HEK293 (cell line): ENCODE results near the gene COX6A2.

Source experiments
- CTCF ChIA-PET: fragments of 350-600 bp; formaldehyde crosslinking; extraction: SDS; loops from one replicate; lab custom pipeline; 2021; ENCODE audit warnings: antibody characterized with exemption; lab: Yijun Ruan, JAX
- POLR2A ChIA-PET: fragments of 300-600 bp; formaldehyde crosslinking; extraction: SDS; loops from one replicate; lab custom pipeline; 2020; ENCODE audit warnings: antibody characterized with exemption, inconsistent platforms; lab: Yijun Ruan, JAX
- H3K27ac ChIP-seq: fragments of 200-500 bp; sonication (Bioruptor generic); 2 replicates; pipeline ENCODE4 v1.5.1; 2014; ENCODE audit warnings: low read depth, low read length, control low read depth, inconsistent platforms; ENCODE audit errors: extremely low read depth
- H3K36me3 ChIP-seq, 2 experiments: fragments of 200-500 bp in 1 of 2; sonication (Bioruptor generic) in 1 of 2; 1 replicate in 1 of 2; 2 replicates in 1 of 2; pipeline ENCODE4 v1.5.1; 2014 to 2017; ENCODE audit warnings: inconsistent platforms in 2 of 2, low read length in 2 of 2; ENCODE audit not compliant: control insufficient read depth in 2 of 2, insufficient read depth in 1 of 2
- H3K4me1 ChIP-seq: fragments of 200-500 bp; sonication (Bioruptor generic); 2 replicates; pipeline ENCODE4 v1.5.1; 2014; ENCODE audit warnings: mild to moderate bottlenecking, low read length, inconsistent platforms; ENCODE audit not compliant: control insufficient read depth, insufficient read depth
- H3K4me3 ChIP-seq: 2 replicates; pipeline ENCODE4 v1.5.1; 2011; ENCODE audit warnings: low read depth, mild to moderate bottlenecking, control low read depth, low read length, moderate library complexity
- H3K9me3 ChIP-seq: fragments of 200-500 bp; sonication (Bioruptor generic); 2 replicates; pipeline ENCODE4 v1.5.1; 2014; ENCODE audit warnings: low read depth, low read length, inconsistent platforms; ENCODE audit not compliant: control insufficient read depth, insufficient read depth
- EGR2 ChIP-seq: fragments of 450-650 bp; formaldehyde crosslinking; IDR thresholded peaks from 2 replicates; pipeline ENCODE4 v1.5.1; 2016; ENCODE audit warnings: low read depth, missing biosample characterization, missing genetic modification characterization
- FEZF1 ChIP-seq: fragments of 450-650 bp; formaldehyde crosslinking; IDR thresholded peaks from 2 replicates; pipeline ENCODE4 v1.5.1; 2016; ENCODE audit warnings: missing biosample characterization, missing genetic modification characterization
- HOXD13 ChIP-seq: sonication (generic); formaldehyde crosslinking; IDR thresholded peaks from 2 replicates; pipeline ENCODE4 v1.8.0; 2022; ENCODE audit warnings: missing genetic modification reagents, borderline replicate concordance
- MYNN ChIP-seq: fragments of 450-650 bp; formaldehyde crosslinking; IDR thresholded peaks from 2 replicates; pipeline ENCODE4 v1.5.1; 2016; ENCODE audit warnings: missing biosample characterization, missing genetic modification characterization, borderline replicate concordance
- OVOL3 ChIP-seq: fragments of 450-650 bp; formaldehyde crosslinking; IDR thresholded peaks from 2 replicates; pipeline ENCODE4 v1.5.1; 2016; ENCODE audit warnings: missing biosample characterization, missing genetic modification characterization
- SCRT2 ChIP-seq: fragments of 450-650 bp; formaldehyde crosslinking; IDR thresholded peaks from 2 replicates; pipeline ENCODE4 v1.5.1; 2016; ENCODE audit warnings: missing biosample characterization, missing genetic modification characterization
- SP3 ChIP-seq: fragments of 450-650 bp; formaldehyde crosslinking; IDR thresholded peaks from 2 replicates; pipeline ENCODE4 v1.5.1; 2016; ENCODE audit warnings: missing biosample characterization, missing genetic modification characterization
- WT1 ChIP-seq: fragments of 450-650 bp; formaldehyde crosslinking; IDR thresholded peaks from 2 replicates; pipeline ENCODE4 v1.5.1; 2016; ENCODE audit warnings: missing biosample characterization, missing genetic modification characterization
- ZBTB17 ChIP-seq: fragments of 450-650 bp; formaldehyde crosslinking; IDR thresholded peaks from 2 replicates; pipeline ENCODE4 v1.5.1; 2016; ENCODE audit warnings: missing biosample characterization, missing genetic modification characterization
- ZNF132 ChIP-seq: fragments of 450-650 bp; formaldehyde crosslinking; IDR thresholded peaks from 2 replicates; pipeline ENCODE4 v1.5.1; 2017; ENCODE audit warnings: missing biosample characterization, missing genetic modification characterization, borderline replicate concordance
- ZNF140 ChIP-seq: fragments of 450-650 bp; formaldehyde crosslinking; IDR thresholded peaks from 2 replicates; pipeline ENCODE4 v1.5.1; 2016; ENCODE audit warnings: missing biosample characterization, missing genetic modification characterization
- ZNF19 ChIP-seq: fragments of 450-650 bp; formaldehyde crosslinking; IDR thresholded peaks from 2 replicates; pipeline ENCODE4; 2016; ENCODE audit warnings: missing biosample characterization, missing genetic modification characterization, low read depth
- ZNF239 ChIP-seq: fragments of 450-650 bp; formaldehyde crosslinking; IDR thresholded peaks from 2 replicates; pipeline ENCODE4 v1.5.1; 2016; ENCODE audit warnings: missing biosample characterization, missing genetic modification characterization
- ZNF266 ChIP-seq: fragments of 450-650 bp; formaldehyde crosslinking; IDR thresholded peaks from 2 replicates; pipeline ENCODE4 v1.5.1; 2016; ENCODE audit warnings: missing biosample characterization, missing genetic modification characterization, low read depth
- ZNF426 ChIP-seq: fragments of 450-650 bp; formaldehyde crosslinking; IDR thresholded peaks from 2 replicates; pipeline ENCODE4 v1.5.1; 2017; ENCODE audit warnings: missing biosample characterization, missing genetic modification characterization, mild to moderate bottlenecking, inconsistent platforms, moderate library complexity
- ZNF473 ChIP-seq: fragments of 450-650 bp; formaldehyde crosslinking; IDR thresholded peaks from 2 replicates; pipeline ENCODE4 v1.5.1; 2017; ENCODE audit warnings: missing biosample characterization, missing genetic modification characterization
- ZNF514 ChIP-seq: fragments of 450-650 bp; formaldehyde crosslinking; IDR thresholded peaks from 2 replicates; pipeline ENCODE4 v1.5.1; 2016; ENCODE audit warnings: missing biosample characterization, missing genetic modification characterization
- ZNF555 ChIP-seq: fragments of 450-650 bp; formaldehyde crosslinking; conservative IDR thresholded peaks from 2 replicates; pipeline ENCODE4 v1.5.1; 2017; ENCODE audit warnings: missing biosample characterization, mild to moderate bottlenecking, missing genetic modification characterization, inconsistent platforms
- ZNF558 ChIP-seq: fragments of 450-650 bp; formaldehyde crosslinking; IDR thresholded peaks from 2 replicates; pipeline ENCODE4 v1.5.1; 2016; ENCODE audit warnings: missing biosample characterization, missing genetic modification characterization
- ZNF560 ChIP-seq: fragments of 450-650 bp; formaldehyde crosslinking; IDR thresholded peaks from 2 replicates; pipeline ENCODE4 v1.5.1; 2017; ENCODE audit warnings: missing biosample characterization, missing genetic modification characterization, borderline replicate concordance
- ZNF561 ChIP-seq: fragments of 450-650 bp; IDR thresholded peaks from 2 replicates; pipeline ENCODE4 v1.5.1; 2018; ENCODE audit warnings: missing biosample characterization, missing genetic modification characterization, borderline replicate concordance
- ZNF600 ChIP-seq: fragments of 450-650 bp; formaldehyde crosslinking; IDR thresholded peaks from 2 replicates; pipeline ENCODE4 v1.5.1; 2016; ENCODE audit warnings: missing biosample characterization, missing genetic modification characterization
- ZNF610 ChIP-seq: fragments of 450-650 bp; formaldehyde crosslinking; IDR thresholded peaks from 2 replicates; pipeline ENCODE4 v1.5.1; 2016; ENCODE audit warnings: missing biosample characterization, missing genetic modification characterization, borderline replicate concordance
- ZNF624 ChIP-seq: fragments of 450-650 bp; formaldehyde crosslinking; IDR thresholded peaks from 2 replicates; pipeline ENCODE4 v1.5.1; 2017; ENCODE audit warnings: missing biosample characterization, missing genetic modification characterization
- ZNF629 ChIP-seq: fragments of 450-650 bp; formaldehyde crosslinking; IDR thresholded peaks from 2 replicates; pipeline ENCODE4 v1.5.1; 2017; ENCODE audit warnings: missing biosample characterization, missing genetic modification characterization
- ZNF654 ChIP-seq: fragments of 450-650 bp; formaldehyde crosslinking; IDR thresholded peaks from 2 replicates; pipeline ENCODE4 v1.5.1; 2016; ENCODE audit warnings: low read depth, missing biosample characterization, missing genetic modification characterization
- TF ChIP-seq, protein P1 (sequence below): fragments of 450-650 bp; formaldehyde crosslinking; IDR thresholded peaks from 2 replicates; pipeline ENCODE4 v1.5.1; 2016; ENCODE audit warnings: missing biosample characterization, missing genetic modification characterization
- TF ChIP-seq, protein P2 (sequence below): fragments of 450-650 bp; formaldehyde crosslinking; IDR thresholded peaks from 2 replicates; pipeline ENCODE4 v1.5.1; 2017; ENCODE audit warnings: missing biosample characterization, missing genetic modification characterization
- TF ChIP-seq, protein P3 (sequence below): fragments of 450-650 bp; formaldehyde crosslinking; IDR thresholded peaks from 2 replicates; pipeline ENCODE4 v1.5.1; 2017; ENCODE audit warnings: missing biosample characterization, mild to moderate bottlenecking, missing genetic modification characterization, moderate library complexity
- TF ChIP-seq, protein P4 (sequence below): fragments of 450-650 bp; formaldehyde crosslinking; IDR thresholded peaks from 2 replicates; pipeline ENCODE4 v1.5.1; 2016; ENCODE audit warnings: missing biosample characterization, missing genetic modification characterization

Gene COX6A2

DNA sequence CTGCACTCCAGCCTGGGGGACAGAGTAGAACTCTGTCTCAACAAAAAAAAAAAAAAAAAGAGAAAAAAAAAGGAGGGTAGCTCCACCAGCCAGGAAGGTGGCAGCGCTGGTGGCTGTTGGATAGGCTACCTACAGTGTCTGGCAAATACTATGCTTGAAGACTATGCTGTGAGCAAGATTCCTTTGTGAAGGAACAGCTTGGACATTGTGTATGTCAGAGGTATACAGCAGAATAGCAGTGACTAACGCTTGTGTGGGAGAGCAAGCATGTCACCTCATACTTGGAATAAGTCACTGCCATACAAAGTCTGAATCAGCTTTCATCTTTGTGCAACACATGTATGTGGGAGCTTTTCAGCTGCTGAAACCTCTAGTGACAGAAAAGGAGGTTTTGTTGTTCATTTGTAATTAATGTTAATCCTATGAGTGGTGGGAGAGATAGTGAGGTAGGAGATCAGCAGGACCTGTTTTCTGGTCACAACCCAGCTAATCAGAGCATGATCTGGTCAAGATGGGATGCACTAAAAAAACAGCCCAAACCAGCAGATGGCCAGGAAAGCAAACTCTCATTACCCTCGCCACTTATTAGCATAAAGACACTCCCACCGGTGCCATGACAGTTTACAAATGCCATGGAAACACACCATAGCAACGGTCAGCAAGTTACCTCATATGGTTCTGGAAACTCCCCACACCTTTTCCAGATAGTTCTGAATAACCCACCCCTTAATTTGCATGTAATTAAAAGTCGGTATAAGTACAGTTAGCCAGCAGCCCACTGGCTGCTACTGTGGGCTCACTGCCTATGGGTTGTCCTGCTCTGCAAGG, 41.8 kb downstream of the COX6A2 start (continued):
- TF ChIP-seq ZNF624 (tag by site-specific recombination), result no peak
- TF ChIP-seq ZNF555 (tag by site-specific recombination), result no peak
- no peak for TF ChIP-seq HOXD13 (CRISPR knock-in tag)
- TF ChIP-seq ZBTB17 (tag by site-specific recombination), result peak; percentile 92
- TF ChIP-seq, protein P1, sequence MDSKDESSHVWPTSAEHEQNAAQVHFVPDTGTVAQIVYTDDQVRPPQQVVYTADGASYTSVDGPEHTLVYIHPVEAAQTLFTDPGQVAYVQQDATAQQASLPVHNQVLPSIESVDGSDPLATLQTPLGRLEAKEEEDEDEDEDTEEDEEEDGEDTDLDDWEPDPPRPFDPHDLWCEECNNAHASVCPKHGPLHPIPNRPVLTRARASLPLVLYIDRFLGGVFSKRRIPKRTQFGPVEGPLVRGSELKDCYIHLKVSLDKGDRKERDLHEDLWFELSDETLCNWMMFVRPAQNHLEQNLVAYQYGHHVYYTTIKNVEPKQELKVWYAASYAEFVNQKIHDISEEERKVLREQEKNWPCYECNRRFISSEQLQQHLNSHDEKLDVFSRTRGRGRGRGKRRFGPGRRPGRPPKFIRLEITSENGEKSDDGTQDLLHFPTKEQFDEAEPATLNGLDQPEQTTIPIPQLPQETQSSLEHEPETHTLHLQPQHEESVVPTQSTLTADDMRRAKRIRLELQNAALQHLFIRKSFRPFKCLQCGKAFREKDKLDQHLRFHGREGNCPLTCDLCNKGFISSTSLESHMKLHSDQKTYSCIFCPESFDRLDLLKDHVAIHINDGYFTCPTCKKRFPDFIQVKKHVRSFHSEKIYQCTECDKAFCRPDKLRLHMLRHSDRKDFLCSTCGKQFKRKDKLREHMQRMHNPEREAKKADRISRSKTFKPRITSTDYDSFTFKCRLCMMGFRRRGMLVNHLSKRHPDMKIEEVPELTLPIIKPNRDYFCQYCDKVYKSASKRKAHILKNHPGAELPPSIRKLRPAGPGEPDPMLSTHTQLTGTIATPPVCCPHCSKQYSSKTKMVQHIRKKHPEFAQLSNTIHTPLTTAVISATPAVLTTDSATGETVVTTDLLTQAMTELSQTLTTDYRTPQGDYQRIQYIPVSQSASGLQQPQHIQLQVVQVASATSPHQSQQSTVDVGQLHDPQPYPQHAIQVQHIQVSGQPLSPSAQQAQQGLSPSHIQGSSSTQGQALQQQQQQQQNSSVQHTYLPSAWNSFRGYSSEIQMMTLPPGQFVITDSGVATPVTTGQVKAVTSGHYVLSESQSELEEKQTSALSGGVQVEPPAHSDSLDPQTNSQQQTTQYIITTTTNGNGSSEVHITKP (tag by site-specific recombination), result peak; percentile 25; the same call in 1 of the 2 replicates
- no peak for TF ChIP-seq ZNF654 (tag by site-specific recombination)
- no peak for TF ChIP-seq ZNF473 (tag by site-specific recombination)
- TF ChIP-seq ZNF560, result no peak
- no peak for TF ChIP-seq ZNF610
- TF ChIP-seq WT1 (tag by site-specific recombination), result 0 out of 2 replicates have a peak, but pooled peaks have one; percentile 34
- TF ChIP-seq EGR2, result peak; percentile 49; the same call in 1 of the 2 replicates
- TF ChIP-seq SP3 (tag by site-specific recombination), result peak; percentile 36
- 0 out of 2 replicates have a peak, but pooled peaks have one; percentile 56 for TF ChIP-seq ZNF561 (tag by site-specific recombination)
- peak; percentile 81 for TF ChIP-seq ZNF600 (tag by site-specific recombination)
- TF ChIP-seq ZNF426, result no peak
- TF ChIP-seq ZNF132 (tag by site-specific recombination), result no peak
- no peak for TF ChIP-seq OVOL3 (tag by site-specific recombination)

DNA sequence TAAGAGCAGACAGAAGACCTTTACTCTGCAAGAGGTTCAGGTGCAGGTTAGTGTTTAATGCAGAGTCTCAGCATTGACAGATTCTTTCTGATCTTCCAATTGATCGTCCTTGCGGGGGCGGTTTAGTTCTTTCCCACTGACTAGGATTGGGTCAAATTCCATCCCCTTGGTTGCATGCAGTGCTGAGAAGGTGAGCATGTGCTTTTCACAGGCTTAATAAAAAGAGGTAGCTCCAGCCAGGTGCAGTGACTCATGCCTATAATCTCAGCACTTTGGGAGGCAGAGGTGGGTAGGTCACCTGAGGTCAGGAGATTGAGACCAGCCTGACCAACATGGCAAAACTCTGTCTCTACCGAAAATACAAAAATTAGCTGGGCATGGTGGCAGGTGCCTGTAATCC, 42.5 kb downstream of the COX6A2 start:
- CTCF ChIA-PET, result interaction anchor here (0.6 to 1.6 kb wide), 5 partner anchors 9 to 400 kb away, joined by 3 to 6 read pairs (median 4); partner anchors contain the start of genes HSD3B7 and ZNF843
- H3K27ac ChIP-seq, result no peak overlapping the region
- H3K4me1 ChIP-seq, result peaks cover 7% of the 10 kb centered on the region
- no peak overlapping the region for H3K4me3 ChIP-seq
- no peaks in the 10 kb centered on the region for H3K9me3 ChIP-seq
- POLR2A ChIA-PET, result interaction anchor here (2.0 kb wide), 1 partner anchor 43 kb away, joined by 4 read pairs; the partner anchor contains the start of gene COX6A2
- no peaks in the 10 kb centered on the region for H3K36me3 ChIP-seq
- TF ChIP-seq ZNF266 (tag by site-specific recombination) (no peak), ZNF654 (tag by site-specific recombination) (no peak), ZNF624 (tag by site-specific recombination) (no peak), FEZF1 (tag by site-specific recombination) (no peak), MYNN (no peak), ZNF239 (tag by site-specific recombination) (no peak), ZNF629 (no peak), SCRT2 (tag by site-specific recombination) (no peak), ZNF514 (no peak), ZNF19 (tag by site-specific recombination) (no peak), ZNF140 (tag by site-specific recombination) (no peak), ZNF558 (tag by site-specific recombination) (no peak)
- TF ChIP-seq, protein P2, sequence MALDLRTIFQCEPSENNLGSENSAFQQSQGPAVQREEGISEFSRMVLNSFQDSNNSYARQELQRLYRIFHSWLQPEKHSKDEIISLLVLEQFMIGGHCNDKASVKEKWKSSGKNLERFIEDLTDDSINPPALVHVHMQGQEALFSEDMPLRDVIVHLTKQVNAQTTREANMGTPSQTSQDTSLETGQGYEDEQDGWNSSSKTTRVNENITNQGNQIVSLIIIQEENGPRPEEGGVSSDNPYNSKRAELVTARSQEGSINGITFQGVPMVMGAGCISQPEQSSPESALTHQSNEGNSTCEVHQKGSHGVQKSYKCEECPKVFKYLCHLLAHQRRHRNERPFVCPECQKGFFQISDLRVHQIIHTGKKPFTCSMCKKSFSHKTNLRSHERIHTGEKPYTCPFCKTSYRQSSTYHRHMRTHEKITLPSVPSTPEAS, result no peak
- TF ChIP-seq, protein P3, sequence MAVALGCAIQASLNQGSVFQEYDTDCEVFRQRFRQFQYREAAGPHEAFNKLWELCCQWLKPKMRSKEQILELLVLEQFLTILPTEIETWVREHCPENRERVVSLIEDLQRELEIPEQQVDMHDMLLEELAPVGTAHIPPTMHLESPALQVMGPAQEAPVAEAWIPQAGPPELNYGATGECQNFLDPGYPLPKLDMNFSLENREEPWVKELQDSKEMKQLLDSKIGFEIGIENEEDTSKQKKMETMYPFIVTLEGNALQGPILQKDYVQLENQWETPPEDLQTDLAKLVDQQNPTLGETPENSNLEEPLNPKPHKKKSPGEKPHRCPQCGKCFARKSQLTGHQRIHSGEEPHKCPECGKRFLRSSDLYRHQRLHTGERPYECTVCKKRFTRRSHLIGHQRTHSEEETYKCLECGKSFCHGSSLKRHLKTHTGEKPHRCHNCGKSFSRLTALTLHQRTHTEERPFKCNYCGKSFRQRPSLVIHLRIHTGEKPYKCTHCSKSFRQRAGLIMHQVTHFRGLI (tag by site-specific recombination), result no peak
- TF ChIP-seq, protein P4, sequence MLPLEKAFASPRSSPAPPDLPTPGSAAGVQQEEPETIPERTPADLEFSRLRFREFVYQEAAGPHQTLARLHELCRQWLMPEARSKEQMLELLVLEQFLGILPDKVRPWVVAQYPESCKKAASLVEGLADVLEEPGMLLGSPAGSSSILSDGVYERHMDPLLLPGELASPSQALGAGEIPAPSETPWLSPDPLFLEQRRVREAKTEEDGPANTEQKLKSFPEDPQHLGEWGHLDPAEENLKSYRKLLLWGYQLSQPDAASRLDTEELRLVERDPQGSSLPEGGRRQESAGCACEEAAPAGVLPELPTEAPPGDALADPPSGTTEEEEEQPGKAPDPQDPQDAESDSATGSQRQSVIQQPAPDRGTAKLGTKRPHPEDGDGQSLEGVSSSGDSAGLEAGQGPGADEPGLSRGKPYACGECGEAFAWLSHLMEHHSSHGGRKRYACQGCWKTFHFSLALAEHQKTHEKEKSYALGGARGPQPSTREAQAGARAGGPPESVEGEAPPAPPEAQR (tag by site-specific recombination), result no peak
